T-helper 22 cell (primary cell): Measurements from ENCODE around the gene NUF2.

Source experiments
- DNase-seq: peaks from one replicate; pipeline ENCODE4 v3.0.0-alpha.2; 2020; ENCODE audit warnings: low read depth

Gene NUF2

DNA sequence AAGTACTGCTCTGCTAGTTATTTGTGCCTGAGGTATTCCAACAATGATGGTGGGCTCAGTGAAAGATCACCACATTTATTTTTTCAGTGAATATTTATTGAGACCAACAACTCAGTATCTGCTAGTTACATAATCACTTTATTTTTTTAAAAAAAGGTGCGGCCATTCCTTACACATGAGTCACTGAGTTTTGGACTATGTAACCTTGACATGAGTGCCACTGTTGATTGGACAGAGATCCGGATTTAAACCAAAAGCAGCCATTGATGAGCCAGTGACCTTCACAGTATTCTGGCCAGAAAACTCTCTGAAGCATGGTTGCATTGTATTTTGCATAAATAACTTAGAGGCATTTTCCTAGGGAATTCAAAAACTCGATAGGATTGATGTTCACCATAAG is 79.5 kb downstream of the NUF2 start:
- DNase-seq = no peak
